H1 (cell line): ENCODE measurements around the gene SNRPD3. TPM values are rescaled to one million over a fixed set of nuclear protein-coding genes. Genes with fewer than 3 reads are reported as not detected.
"Not testable (repeated sequence)": the region's sequence is repeated elsewhere in the genome, so short reads cannot be mapped to it uniquely, and the experiment has no call there.

Experiments used
- CTCF ChIA-PET: fragments of 300-600 bp; sonication (Branson Sonifier 250); formaldehyde crosslinking; loops from one replicate; lab custom pipeline; 2021; ENCODE audit not compliant: partially characterized antibody; lab: Charles Lee
- POLR2A ChIA-PET: fragments of 300-600 bp; sonication (Branson Sonifier 250); formaldehyde crosslinking; loops from one replicate; lab custom pipeline; 2021; ENCODE audit warnings: inconsistent platforms; ENCODE audit not compliant: partially characterized antibody; lab: Charles Lee
- DNase-seq, 2 experiments: peaks; one replicate each; pipeline versions ENCODE4 v3.0.0 to v3.0.0-alpha.2; 2010 to 2022; ENCODE audit warnings: low spot score in 2 of 2, low read depth in 1 of 2, mixed read lengths in 1 of 2
- FAIRE-seq: peaks from 2 replicates; lab custom pipeline; 2011; peaks lifted over from hg19 to GRCh38; lab: Jason Lieb, UNC
- H2AFZ ChIP-seq: 2 replicates; pipeline ENCODE4 v1.8.1; 2012; ENCODE audit warnings: low read length, inconsistent platforms
- H2AK5ac ChIP-seq: 2 replicates; pipeline ENCODE4 v1.6.1; 2013; ENCODE audit warnings: low read depth, low read length
- H2BK120ac ChIP-seq: replicated peaks from 2 replicates; pipeline ENCODE3; 2013; ENCODE audit warnings: low read depth, low read length, inconsistent platforms
- H2BK12ac ChIP-seq: 2 replicates; pipeline ENCODE4 v1.6.1; 2013; ENCODE audit warnings: low read depth, low read length
- H2BK15ac ChIP-seq: 2 replicates; pipeline ENCODE4 v1.6.1; 2013; ENCODE audit warnings: low read length
- H2BK20ac ChIP-seq: 2 replicates; pipeline ENCODE4 v1.6.1; 2013; ENCODE audit warnings: low read length
- H2BK5ac ChIP-seq: 2 replicates; pipeline ENCODE4 v1.6.1; 2013; ENCODE audit warnings: low read depth, low read length
- H3K14ac ChIP-seq: 2 replicates; pipeline ENCODE4 v1.6.1; 2013; ENCODE audit warnings: inconsistent platforms; ENCODE audit not compliant: insufficient read length
- H3K18ac ChIP-seq: 2 replicates; pipeline ENCODE4 v1.6.1; 2013; ENCODE audit warnings: low read length; ENCODE audit errors: extremely low read depth
- H3K23ac ChIP-seq: 2 replicates; pipeline ENCODE4 v1.6.1; 2013; ENCODE audit warnings: inconsistent platforms; ENCODE audit not compliant: insufficient read length
- H3K23me2 ChIP-seq: 2 replicates; pipeline ENCODE4 v1.6.1; 2013; ENCODE audit warnings: low read depth, low read length
- H3K27ac ChIP-seq: 2 replicates; pipeline ENCODE4 v1.6.1; 2011; ENCODE audit warnings: low read depth, low read length, inconsistent platforms
- H3K27me3 ChIP-seq, 4 experiments: replicated peaks in 1 of 4; 1 replicate in 1 of 4; 2 replicates in 3 of 4; pipeline versions ENCODE4 v1.6.1 to v1.8.1; 2011 to 2013; ENCODE audit warnings: low read length in 3 of 4, mild to moderate bottlenecking in 3 of 4, inconsistent platforms in 2 of 4, mixed read lengths in 2 of 4, moderate library complexity in 1 of 4; ENCODE audit not compliant: control insufficient read depth in 3 of 4, insufficient read depth in 3 of 4; ENCODE audit errors: extremely low read depth in 1 of 4
- H3K36me3 ChIP-seq, 4 experiments: 2 replicates each; pipeline versions ENCODE4 v1.6.1 to v1.8.1; 2011 to 2013; ENCODE audit warnings: mild to moderate bottlenecking in 4 of 4, low read length in 3 of 4, moderate library complexity in 2 of 4, control low read depth in 1 of 4, inconsistent platforms in 1 of 4; ENCODE audit not compliant: insufficient read depth in 4 of 4, control insufficient read depth in 2 of 4
- H3K4ac ChIP-seq: replicated peaks from 2 replicates; pipeline ENCODE3; 2013; ENCODE audit warnings: low read length, low read depth, mixed read lengths, inconsistent platforms; ENCODE audit not compliant: insufficient read length
- H3K4me1 ChIP-seq, 4 experiments: replicated peaks in 1 of 4; 1 replicate in 1 of 4; 2 replicates in 3 of 4; pipeline versions ENCODE4 v1.6.1 to v1.8.1; 2011 to 2013; ENCODE audit warnings: low read length in 3 of 4, inconsistent platforms in 2 of 4, mixed read lengths in 1 of 4; ENCODE audit not compliant: insufficient read depth in 4 of 4, control insufficient read depth in 3 of 4
- H3K4me2 ChIP-seq, 2 experiments: 2 replicates each; pipeline versions ENCODE4 v1.6.1 to v1.8.1; 2011 to 2013; ENCODE audit warnings: low read depth in 2 of 2, low read length in 2 of 2, control low read depth in 1 of 2, inconsistent platforms in 1 of 2, mild to moderate bottlenecking in 1 of 2; ENCODE audit not compliant: insufficient read depth in 1 of 2
- H3K4me3 ChIP-seq, 4 experiments: fragments of 200-600, 300-600 bp in 1 of 4; sonication (generic), shearing (Covaris generic), sonication (Bioruptor Twin) in 1 of 4; 2 replicates each; pipeline versions ENCODE4 v1.5.1 to v1.8.1; 2011 to 2016; ENCODE audit warnings: low read length in 4 of 4, low read depth in 3 of 4, control low read depth in 2 of 4, inconsistent platforms in 2 of 4, mild to moderate bottlenecking in 2 of 4, mixed read lengths in 1 of 4, moderate library complexity in 1 of 4; ENCODE audit not compliant: insufficient read depth in 2 of 4; ENCODE audit errors: extremely low read depth in 1 of 4
- H3K56ac ChIP-seq: replicated peaks from 2 replicates; pipeline ENCODE3; 2013; ENCODE audit warnings: low read depth, mild to moderate bottlenecking, mixed read lengths, low read length, inconsistent platforms; ENCODE audit not compliant: insufficient read length
- H3K79me1 ChIP-seq: 2 replicates; pipeline ENCODE4 v1.6.1; 2013; ENCODE audit warnings: low read depth, low read length, control low read depth
- H3K79me2 ChIP-seq, 2 experiments: 2 replicates each; pipeline versions ENCODE4 v1.6.1 to v1.8.1; 2012 to 2013; ENCODE audit warnings: low read length in 2 of 2, mild to moderate bottlenecking in 2 of 2, inconsistent platforms in 1 of 2; ENCODE audit not compliant: insufficient read depth in 2 of 2, control insufficient read depth in 1 of 2
- H3K9ac ChIP-seq, 4 experiments: replicated peaks in 1 of 4; 1 replicate in 1 of 4; 2 replicates in 3 of 4; pipeline versions ENCODE4 v1.6.1 to v1.8.1; 2011 to 2013; ENCODE audit warnings: low read depth in 3 of 4, low read length in 3 of 4, control low read depth in 2 of 4, mild to moderate bottlenecking in 2 of 4, moderate library complexity in 2 of 4, inconsistent platforms in 1 of 4; ENCODE audit errors: extremely low read depth in 1 of 4
- H3K9me3 ChIP-seq, 2 experiments: 2 replicates each; pipeline versions ENCODE4 v1.6.1 to v1.8.1; 2012 to 2013; ENCODE audit warnings: mild to moderate bottlenecking in 2 of 2, moderate library complexity in 2 of 2, control low read depth in 1 of 2, inconsistent platforms in 1 of 2, low read depth in 1 of 2, low read length in 1 of 2, mixed read lengths in 1 of 2; ENCODE audit not compliant: insufficient read depth in 2 of 2
- H4K20me1 ChIP-seq, 2 experiments: replicated peaks in 1 of 2; 2 replicates each; pipeline versions ENCODE3 to v1.8.1; 2011 to 2013; ENCODE audit warnings: inconsistent platforms in 2 of 2, low read length in 2 of 2, mild to moderate bottlenecking in 1 of 2; ENCODE audit not compliant: insufficient read depth in 2 of 2, control insufficient read depth in 1 of 2
- H4K5ac ChIP-seq: 2 replicates; pipeline ENCODE4 v1.6.1; 2013; ENCODE audit warnings: low read length, low read depth, mixed read lengths, inconsistent platforms; ENCODE audit not compliant: insufficient read length
- H4K8ac ChIP-seq: 2 replicates; pipeline ENCODE4 v1.8.0; 2013; ENCODE audit warnings: mild to moderate bottlenecking, moderate library complexity, low read length, inconsistent platforms; ENCODE audit not compliant: insufficient read depth; ENCODE audit errors: extremely low read depth
- H4K91ac ChIP-seq: replicated peaks from 2 replicates; pipeline ENCODE3; 2013; ENCODE audit warnings: low read length, mixed read lengths, inconsistent platforms; ENCODE audit not compliant: insufficient read length
- SRF ChIP-seq: IDR thresholded peaks from 2 replicates; pipeline ENCODE4 v1.6.1; 2011; ENCODE audit warnings: mild to moderate bottlenecking, low read depth, low read length, moderate library complexity
- WGBS, 2 experiments: shearing (Covaris generic) in 1 of 2; methylation state at CpG; one replicate each; pipeline versions ENCODE4 v1.1.6 to v1.1.7; 2013 to 2015; ENCODE audit warnings: low lambda C conversion rate in 2 of 2, mixed read lengths in 2 of 2, inconsistent platforms in 1 of 2, low coverage in 1 of 2, missing lambda C conversion rate in 1 of 2; ENCODE audit not compliant: insufficient replicate concordance in 2 of 2, insufficient coverage in 1 of 2, insufficient read length in 1 of 2; ENCODE audit errors: extremely low coverage in 1 of 2, missing lambda C conversion rate in 1 of 2; 5-methylcytosine and 5-hydroxymethylcytosine counted together
- polyA plus RNA-seq, 7 experiments: library from polyadenylated mRNA; depleted of rRNA in 3 of 7; stranded (reverse) in 5 of 7; unstranded in 2 of 7; fragments of >200 nt in 5 of 7; fragments of 200-250 nt in 2 of 7; gene quantifications; 1 replicate in 5 of 7; 2 replicates in 1 of 7; 4 replicates in 1 of 7; pipeline versions ENCODE4 v1.2.1 to v1.2.3, GENCODE V29; 2011 to 2013; ENCODE audit warnings: missing spikeins in 2 of 7, mixed read lengths in 2 of 7
- total RNA-seq: library from RNA; stranded (reverse); fragmentation: NEBNext Ultra II Directional; extraction: Animal tissue kit (Norgen Biotek cat#: 25700); gene quantifications from 2 replicates; pipeline ENCODE4 v1.2.1, GENCODE V29; 2021

The SNRPD3 gene
- total and polyA plus RNA-seq, 2 of the 8 experiments (the other 6 are each of a cell fraction or from before 2014, with no cell fraction given), result 200 to 455 TPM

DNA sequence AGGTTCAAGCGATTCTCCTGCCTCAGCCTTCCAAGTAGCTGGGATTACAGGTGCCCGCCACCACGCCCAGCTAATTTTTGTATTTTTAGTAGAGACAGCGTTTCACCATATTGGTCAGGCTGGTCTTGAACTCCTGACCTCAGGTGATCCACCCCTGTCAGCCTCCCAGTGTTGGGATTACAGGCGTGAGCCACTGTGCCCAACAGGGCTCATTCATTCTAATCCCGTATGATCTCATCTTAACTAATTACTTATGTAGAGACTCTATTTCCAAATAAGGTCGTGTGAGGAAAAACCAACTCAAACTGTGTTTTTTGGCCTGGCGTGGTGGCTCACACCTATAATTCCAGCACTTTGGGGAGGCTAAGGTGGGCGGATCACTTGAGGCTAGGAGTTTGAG is 41.3 kb downstream of the SNRPD3 start:
- H4K91ac ChIP-seq, H4K8ac ChIP-seq, H4K5ac ChIP-seq, H2BK12ac ChIP-seq, H3K4me2 ChIP-seq, H3K27me3 ChIP-seq, H3K23me2 ChIP-seq, H3K18ac ChIP-seq, H2BK5ac ChIP-seq, H2AFZ ChIP-seq, H3K79me2 ChIP-seq, H3K4ac ChIP-seq, H3K23ac ChIP-seq, H2BK20ac ChIP-seq, H3K4me3 ChIP-seq, H2AK5ac ChIP-seq, H3K9me3 ChIP-seq, CTCF ChIA-PET, H2BK15ac ChIP-seq, H3K36me3 ChIP-seq, H2BK120ac ChIP-seq, FAIRE-seq, H3K56ac ChIP-seq, H4K20me1 ChIP-seq, H3K9ac ChIP-seq, DNase-seq, H3K79me1 ChIP-seq, H3K14ac ChIP-seq, H3K27ac ChIP-seq: not testable (repeated sequence)
- WGBS, 2 experiments, result 87% methylated on average over 9 of the region's 9 CpGs; no CpG with 5 or more reads in 1 of the 2 experiments
- 0 out of 2 replicates have a peak, but pooled peaks have one; percentile 42 for TF ChIP-seq SRF
- peaks cover 4 to 30% (median 16%) of the 10 kb centered on the region in 4 experiments for H3K4me1 ChIP-seq
- POLR2A ChIA-PET, result interaction anchor here (0.7 to 1.7 kb wide), 2 partner anchors 9 to 13 kb away, joined by 3 to 6 read pairs; no protein-coding TSS in a partner anchor
